Retina (tissue), 1 donor: ENCODE measurements around the gene RPS21.

ENCODE experiments used
- DNase-seq: peaks from one replicate; pipeline ENCODE4 v3.0.0-alpha.2; 2016

The RPS21 gene

DNA sequence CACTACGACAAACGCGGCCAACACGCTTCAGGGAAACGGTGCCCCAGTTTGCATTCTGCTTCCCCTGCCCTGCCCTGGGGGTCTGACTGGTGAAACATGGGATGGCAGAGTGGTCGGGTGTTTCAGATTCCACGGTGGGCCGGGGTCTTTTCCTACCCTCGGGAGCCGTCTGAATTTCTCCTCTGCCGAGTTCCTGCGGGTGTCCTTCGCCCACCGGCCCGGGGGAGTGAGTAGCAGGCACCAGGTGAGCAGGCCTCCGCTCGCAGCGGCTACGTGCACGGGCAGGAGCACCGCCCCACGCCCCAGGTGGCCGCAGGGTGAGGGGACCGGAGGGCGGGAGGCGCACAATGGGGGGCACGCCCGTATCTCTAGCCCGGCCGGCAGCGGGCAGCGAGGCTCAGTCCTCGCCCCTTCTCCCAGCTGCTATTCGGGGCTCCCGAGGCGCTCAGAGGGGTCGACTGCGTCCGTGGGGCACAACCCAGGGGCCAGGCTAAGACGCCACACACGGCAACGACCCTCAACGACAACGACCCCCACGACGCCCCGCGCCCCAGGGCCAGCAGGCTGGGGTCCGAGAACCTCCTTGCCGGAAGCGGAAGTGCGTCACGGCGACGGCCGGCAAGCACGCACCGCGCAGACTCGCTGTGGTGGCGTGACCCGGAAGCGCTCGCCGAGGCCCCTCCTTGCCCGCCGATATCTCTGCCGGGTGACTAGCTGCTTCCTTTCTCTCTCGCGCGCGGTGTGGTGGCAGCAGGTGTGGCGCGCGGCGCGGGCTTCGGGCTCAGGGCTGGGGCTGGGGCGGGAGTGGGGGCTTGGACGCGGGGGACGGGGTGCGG is at the start of gene RPS21:
TSS of gene RPS21 (plus strand) at position 721 of the 836 bp plus-strand sequence. CDS start 236 bp downstream, outside the sequence.
- DNase-seq = peak; percentile 94

DNA sequence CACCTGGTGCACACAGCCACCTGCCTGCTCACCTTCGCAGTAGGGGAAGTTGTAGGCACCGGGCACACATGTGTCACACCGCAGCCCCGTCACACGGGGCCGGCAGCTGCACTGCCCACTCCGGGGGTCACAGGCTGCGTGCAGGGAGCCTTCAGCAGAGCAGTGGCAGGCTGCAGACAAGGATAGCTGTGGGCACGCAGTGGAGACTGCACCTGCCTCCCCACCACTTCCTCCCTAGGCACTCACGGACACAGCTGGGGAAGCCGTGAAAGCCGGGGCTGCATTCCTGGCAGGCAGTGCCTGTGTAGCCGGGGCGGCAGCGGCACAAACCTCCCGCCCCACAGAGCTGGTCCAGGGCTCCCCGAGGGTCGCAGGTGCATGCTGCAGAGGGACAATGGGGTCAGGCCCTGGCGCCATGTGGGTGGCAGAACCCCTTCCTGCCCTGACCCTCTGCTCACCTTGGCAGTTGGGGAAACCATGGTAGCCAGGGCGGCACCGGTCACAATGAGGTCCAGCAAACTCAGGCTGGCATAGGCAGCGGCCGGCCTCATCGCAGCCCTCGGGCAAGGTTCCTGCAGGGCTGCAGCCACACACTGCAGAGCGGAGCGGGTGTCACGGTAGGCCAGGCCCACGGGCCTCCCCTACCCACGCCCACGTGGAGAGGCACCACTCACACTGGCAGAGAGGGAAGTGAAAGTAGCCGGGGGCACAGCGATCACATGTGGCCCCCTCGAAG is 49.2 kb upstream of the RPS21 start:
- no peak for DNase-seq

DNA sequence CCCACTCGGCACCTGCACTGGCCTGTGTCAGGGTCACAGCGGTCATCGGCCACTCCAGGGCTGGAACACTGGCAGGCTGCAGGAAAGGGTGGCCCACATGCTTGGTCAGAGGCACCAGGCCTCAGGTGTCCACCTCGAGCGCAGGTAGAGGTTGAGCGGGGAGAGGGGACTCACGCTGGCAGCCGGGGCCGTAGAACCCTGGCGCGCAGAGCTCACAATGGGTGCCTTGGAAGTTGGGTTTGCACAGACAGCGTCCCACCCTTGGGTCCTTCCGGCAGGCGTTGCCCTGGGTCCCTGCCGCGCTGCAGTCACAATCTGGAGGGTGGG is 48.6 kb upstream of the RPS21 start:
- no peak for DNase-seq

DNA sequence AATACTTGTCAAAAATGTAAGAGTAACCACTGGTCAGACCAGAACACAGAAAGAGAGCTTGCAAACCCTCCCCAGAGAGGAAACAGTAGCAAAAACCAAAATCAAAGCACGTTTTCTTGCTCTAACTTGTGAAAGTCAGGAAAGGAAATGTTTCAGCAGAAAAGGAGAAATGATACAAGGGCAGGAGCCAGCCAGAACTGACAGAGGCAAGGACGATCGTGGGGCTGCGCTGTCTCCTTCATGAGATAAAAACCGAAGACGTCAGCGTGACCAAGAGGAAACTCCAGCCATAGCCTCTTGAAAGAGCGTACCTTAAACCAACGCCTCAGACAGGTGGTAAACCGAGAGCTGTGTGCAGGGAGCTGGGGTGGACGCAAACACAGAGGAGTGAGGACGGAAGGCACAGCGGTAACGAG is 47.2 kb upstream of the RPS21 start:
- no peak for DNase-seq

DNA sequence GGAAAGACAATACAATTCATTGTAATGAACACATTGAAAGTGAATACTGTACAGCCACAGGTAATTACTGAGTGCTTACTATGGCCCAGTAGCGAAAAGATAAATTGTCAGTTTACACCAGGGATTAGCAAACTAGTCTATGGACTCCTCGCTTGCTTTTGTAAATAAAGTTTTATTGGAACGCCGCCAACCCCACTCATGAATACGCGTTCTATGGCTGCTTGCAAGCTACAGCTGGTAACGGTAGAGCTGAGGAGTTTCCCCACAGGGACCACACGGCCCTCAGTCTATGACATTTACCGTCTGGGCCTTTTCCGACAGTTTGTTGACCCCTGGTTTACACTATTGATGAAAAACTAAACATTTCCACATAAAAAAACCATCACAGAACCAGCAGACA is 44.0 kb upstream of the RPS21 start:
- no peak for DNase-seq

DNA sequence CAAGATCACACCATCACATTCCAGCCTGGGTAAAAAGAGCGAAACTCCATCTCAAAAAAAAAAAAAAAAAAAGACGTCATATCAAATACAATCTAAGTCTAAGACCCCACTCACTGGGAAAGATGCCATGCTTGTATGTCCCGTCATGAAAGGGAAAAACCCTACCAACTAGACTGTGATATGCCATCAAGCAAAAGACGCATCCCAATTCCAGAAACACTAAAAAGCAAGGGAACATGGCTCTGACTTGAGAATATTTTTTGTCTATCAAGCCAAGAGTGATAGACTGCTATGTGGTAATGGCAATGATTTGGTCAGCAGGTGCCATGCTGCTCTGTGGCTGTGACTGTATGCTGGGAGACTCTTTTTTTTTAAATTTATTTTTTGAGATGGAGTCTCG is 42.8 kb upstream of the RPS21 start:
- DNase-seq = no peak

DNA sequence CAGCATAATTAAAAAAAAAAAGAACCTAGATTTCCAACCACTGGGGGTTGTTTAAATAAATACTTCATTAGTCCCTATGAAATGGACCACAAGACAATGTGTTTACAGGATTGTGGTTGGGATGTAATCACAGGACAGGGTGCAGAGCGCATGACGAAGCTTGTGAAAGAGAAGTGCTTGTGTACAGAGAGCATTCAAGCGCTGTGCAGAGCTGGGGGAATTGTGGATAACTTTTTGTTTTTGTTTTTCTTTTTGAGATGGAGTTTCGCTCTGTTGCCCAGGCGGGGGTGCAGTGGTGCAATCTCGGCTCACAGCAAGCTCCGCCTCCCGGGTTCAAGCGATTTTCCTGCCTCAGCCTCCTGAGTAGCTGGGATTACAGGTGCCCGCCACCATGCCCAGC is 42.1 kb upstream of the RPS21 start:
- DNase-seq = no peak

DNA sequence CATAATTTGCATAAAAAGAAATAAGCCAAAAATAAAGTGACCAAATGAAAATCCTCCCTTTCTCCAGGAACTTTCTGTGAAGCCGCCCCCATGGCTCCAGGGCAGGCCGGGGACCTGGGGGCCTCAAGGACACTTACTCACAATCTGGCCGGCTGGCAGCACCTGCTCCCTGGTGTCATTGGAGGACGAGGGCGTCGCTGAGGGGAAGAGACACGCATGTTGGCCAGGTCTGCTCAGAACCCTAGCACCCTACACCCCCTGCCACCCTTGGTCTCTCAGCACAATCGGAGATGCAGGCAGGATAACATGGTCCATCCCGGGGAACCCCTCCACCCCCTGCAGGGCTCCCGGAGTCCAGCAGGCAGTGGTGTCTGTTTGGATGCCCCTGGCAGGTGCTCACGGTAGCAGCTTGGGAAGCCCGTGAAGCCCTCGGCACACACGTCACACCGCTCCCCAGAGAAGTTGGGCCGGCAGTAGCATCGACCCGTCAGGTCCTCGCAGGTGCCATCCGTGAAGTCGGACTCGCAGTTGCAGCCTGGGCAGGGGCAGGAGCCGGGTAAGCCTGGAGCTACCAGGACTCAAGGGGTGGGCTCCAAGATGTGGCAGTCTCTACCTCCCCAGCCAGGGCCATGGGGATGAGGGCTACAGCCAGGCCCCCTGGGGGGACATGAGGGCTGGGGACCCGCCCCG is 41.1 kb upstream of the RPS21 start:
- DNase-seq = no peak

DNA sequence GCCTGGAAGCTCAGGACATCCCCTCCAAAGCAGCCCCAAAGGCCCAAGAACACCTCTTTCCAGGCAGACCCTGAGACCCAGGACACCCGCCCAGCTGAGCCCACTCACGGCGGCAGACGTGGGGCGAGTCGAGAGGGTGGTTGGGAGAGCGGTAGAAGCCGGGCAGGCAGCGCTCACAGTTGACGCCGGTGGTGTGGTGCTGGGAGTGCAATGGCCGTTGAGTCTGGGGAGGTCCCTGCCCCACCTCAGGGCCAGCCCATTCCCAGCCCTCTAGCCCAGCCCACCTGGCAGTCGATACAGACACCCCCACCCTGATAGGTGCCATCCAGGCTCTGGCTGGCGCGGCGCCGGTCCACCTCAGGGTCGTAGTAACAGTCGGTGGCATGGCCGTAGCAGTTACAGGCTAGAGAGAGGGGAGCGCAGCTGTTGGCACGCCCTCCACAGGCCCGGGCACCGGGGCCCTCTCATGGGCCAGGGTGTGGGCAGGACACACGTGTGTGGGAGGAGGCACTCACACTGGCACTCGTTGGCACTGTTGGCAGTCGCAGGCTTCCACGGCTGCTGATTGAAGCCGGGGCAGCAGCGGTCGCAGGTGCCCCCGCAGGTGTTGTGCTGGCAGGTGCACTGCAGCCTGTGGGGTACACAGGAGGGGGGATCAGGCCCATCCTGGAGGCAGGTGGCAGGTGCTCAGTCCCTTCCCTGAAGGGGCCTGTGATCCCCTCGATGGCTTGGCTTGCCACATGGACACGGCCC is 40.3 kb upstream of the RPS21 start:
- no peak for DNase-seq

DNA sequence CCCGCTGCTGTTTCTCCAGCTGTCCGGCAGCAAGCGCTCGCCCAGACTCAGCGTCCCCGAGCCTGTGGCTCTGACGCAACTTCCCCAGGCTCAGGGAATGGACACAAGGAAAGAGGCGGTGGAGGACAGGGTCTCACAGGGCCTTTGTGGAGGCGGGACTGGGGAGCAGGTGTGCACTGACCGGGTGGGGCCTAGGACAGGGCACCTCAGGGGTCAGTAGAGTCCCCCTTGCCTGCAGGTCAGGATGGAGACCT is 39.8 kb upstream of the RPS21 start:
- no peak for DNase-seq

DNA sequence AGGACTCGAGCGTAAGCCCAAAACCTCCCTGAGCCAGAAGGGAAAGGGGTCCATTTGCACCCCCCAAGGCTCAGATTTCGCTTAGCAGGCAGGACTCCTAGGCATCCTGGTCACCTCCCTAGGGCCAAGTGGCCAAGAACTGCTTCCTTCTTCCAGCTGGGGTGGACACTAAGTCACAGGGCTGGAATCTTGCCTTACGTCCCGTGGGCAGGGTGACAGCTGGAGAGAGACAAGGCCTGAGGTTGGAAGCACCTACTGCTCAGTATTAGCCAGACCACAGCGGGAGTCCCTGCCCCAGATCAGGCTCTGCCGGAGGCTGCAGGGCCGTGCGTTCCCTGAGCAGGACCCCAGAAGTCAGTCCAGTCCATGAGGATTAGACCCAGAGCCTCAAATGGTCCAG is 39.5 kb upstream of the RPS21 start:
- no peak for DNase-seq

DNA sequence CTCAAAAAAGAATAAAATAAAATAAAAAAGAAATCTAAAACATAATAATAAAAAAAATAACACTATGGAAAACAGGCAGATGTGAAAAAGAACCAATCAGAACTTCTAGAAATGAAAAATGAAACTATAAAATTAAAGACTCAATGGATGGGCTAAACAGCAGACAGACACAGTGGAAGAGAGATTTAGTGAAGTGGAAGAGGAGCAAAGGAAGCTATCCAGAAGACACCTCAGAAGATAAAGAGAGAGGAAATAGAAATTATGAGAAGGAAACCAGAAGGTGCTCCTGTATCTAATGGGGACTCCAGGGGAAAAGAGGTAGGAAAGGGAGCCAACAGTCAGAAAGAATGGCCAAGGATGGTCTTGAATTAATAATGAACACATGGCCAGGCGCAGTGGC is 38.3 kb upstream of the RPS21 start:
- no peak for DNase-seq

DNA sequence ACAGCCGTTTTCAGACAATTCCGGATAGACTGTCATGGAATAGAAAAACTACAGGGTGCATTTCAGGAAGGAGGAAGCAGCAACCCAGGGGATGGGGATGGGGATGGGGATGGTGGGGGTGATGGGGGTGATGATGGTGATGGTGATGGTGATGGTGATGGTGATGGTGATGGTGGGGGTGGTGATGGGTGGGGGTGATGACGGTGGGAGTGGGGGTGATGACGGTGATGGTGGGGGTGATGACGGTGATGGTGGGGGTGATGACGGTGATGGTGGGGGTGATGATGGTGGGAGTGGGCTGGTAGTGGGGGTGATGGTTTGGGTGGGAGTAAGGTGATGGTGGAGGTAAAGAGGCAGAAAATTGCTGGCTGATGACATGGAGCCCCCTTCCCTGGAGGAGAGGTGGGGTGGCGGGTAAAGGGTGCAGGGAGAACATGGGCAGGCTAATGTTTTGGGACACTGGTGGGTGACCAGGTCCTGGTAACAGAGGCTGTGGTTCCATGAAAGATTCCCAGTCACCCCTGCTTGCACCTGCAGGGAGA is 37.3 kb upstream of the RPS21 start:
- no peak for DNase-seq

DNA sequence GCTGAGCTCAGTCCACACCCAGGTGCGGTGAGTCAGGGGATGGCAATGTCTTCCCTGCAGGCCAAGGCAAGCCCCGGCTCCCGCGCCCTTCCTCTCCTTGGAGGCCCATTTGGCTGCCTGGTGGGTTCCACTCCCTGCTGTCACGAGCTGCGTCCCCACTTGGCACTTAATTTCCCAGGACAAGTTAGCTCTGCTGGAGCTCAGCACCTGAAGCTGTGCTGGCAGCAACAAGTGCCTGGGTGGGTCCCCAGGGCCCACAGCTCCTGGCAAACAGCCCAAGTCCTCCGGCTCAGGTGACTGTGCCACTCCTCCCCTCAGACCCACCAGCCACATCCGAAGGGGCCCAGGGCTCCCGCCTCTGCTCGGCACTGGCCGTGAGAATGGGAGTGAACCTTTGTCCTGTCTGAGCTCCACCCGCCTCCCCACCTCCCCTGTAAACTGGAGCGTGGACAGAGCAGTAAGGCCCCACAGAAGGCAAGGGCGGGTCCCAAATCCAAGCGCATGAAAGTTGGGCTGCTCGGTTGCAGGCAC is 36.7 kb upstream of the RPS21 start:
- DNase-seq = no peak

DNA sequence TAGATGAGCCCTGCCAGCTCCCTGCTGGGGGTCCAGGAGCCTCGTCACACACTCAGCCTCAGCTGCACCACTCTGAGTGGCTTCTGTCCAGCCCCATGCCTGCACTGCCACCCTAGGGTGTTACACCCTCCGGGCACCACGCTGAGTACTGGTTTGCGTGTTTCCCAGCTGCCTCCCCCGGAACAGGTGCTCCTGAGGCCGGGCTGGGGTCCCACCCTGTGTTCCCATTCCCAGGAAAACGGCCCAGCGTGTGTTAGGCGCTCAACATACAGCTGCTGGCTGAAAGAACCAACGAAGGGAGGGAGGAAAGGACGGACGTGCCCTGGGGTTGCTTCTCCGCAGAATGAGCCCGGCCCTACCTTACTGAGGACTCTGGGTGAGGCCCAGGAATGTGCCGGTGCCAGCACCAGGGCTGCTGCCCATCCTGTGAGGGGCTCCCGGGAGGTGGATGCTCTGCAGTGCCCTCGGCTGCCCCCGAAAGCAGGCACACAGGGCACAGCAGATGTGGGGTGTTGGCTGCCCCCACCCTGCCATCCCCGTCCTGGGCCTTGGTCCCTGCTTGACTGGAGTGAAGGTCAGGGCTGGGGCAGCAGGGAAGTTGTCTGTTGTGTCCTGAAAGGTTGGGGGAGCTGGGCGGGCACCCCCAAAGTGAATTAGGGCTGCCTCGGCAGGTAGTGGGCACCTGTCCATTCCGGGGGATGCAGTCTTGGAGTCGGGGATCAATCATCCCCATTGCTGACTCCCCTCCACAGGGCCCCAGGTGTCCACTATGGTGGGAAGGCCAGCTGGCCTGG is 36.1 kb upstream of the RPS21 start:
- no peak for DNase-seq

DNA sequence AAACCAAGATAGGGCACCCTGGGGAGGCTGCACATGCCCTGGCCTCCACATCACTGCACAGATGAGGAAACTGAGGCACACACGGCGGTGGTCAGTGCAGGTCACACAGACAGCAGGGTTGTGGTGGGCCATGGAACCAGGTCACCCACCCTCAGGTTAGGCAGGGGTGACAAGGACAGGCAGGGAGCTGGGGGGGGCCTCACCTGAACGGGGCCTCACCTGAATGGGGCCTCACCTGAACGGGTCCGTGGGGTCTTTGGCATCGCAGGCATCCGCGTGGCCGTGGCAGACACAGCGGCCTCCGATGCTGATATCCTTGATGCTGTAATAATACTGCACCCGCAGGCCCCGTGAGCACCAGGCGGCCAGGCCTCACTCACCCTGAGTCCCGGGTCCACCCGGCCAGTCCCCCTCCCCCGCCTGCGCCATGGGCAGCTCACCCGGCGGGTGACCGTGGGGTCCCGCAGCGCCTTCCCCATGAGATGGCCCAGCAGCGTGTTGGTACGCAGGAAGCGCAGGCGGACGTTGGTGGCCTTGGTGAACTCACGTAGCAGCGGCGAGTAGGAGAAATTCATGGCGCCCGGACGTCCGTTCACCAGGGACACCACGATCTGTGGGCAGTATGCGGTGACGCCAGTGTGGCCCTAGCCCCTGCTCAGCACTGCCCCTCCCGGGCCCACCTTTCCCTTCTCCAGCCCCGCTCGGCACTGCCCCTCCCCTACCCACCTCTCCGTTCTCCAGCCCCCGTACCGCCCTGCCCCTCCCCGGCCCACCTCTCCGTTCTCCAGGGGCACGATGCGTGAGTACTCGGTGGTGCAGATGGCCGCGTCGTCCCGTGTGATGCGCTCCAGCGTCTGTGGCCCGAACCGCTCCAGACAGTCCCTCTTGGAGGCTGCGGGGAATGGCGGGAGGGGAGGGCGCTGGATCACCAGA is 35.2 kb upstream of the RPS21 start:
- no peak for DNase-seq

DNA sequence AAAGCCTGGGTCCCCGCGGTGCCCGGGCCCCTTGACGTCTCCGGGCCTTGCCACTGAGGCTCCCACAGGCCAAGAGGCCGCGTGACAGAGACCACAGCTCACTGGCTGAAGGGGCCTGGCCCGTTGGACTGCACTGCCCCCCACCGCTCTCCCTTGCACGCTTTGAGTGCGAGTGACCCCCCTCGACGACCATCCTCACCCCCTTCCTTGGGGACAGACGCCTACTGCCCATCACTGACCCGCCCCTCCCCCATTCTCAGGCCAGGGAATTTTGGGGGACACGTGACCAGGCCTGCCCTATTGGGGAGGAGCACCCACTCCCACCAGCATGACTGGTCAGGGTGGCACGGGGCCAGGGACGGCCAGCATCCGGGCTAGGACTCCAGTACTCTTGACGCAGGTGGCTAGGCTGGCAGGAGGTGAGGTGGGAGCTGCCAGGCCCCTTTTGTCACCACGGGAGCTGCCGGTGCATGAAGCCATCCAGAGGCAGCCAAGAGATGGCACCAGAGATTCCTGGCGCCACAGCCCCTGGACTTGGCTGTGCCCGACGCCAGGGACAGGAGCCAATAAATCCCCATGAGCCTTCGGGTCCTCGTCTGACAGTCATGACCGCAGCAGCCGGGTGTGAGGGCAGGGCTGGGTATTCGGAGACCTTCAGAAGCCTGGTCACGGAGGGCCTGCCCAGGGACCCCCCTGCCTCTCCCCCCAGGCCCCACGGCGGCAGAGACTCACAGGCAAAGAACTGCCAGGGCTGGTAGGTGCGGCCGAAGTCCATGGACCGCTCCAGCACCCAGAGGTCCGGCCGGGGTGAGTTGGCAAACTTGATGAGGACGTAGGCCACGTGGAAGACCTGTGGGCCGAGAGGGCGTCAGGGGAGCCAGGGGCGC is 34.3 kb upstream of the RPS21 start:
- DNase-seq = no peak

DNA sequence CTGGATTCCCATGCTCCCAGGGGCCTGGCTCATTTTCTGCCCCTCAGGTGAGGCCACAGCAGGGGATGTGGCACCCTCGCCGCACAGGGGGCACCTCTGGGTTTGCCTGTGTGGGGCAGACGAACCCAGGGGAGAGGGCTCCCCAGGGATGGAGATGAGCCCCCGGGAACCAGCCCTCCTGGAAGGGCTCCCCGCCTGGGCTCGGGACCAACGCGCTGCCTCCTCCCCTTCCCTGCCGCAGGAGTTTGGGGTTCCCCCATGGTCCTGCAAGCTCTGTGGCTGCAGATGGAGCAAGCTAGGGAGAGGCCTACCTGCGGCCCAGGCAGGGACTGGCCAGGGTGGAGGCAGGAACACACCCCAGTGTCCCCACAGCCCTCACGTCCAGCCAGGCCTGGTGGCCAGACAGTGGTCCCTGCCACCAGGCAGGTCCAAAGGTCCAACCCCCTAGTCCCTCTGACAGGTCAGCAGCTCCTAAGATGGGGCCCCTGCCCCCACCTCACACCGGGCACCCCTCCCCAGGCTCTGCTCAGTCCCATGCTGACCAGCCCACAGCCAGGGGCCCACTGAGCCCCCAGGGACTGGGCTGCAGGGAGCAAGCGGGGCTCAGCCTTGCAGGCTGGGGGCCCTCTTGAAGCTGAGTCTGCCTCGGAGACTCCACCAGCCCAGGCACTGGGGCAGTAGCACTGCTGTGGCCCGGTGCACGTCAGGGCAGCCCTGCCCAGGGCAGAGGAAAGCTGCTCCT is 33.4 kb upstream of the RPS21 start:
- no peak for DNase-seq
